SHP77 treated with DMSO at 0.1 percent for 48 hours (cell line): ENCODE data around the gene SARDH.
"Not testable (repeated sequence)": the region's sequence is repeated elsewhere in the genome, so short reads cannot be mapped to it uniquely, and the experiment has no call there.

ENCODE experiments used
- DNase-seq: peaks from one replicate; lab custom pipeline; 2025; lab: John Stamatoyannopoulos, UW

Gene SARDH

DNA sequence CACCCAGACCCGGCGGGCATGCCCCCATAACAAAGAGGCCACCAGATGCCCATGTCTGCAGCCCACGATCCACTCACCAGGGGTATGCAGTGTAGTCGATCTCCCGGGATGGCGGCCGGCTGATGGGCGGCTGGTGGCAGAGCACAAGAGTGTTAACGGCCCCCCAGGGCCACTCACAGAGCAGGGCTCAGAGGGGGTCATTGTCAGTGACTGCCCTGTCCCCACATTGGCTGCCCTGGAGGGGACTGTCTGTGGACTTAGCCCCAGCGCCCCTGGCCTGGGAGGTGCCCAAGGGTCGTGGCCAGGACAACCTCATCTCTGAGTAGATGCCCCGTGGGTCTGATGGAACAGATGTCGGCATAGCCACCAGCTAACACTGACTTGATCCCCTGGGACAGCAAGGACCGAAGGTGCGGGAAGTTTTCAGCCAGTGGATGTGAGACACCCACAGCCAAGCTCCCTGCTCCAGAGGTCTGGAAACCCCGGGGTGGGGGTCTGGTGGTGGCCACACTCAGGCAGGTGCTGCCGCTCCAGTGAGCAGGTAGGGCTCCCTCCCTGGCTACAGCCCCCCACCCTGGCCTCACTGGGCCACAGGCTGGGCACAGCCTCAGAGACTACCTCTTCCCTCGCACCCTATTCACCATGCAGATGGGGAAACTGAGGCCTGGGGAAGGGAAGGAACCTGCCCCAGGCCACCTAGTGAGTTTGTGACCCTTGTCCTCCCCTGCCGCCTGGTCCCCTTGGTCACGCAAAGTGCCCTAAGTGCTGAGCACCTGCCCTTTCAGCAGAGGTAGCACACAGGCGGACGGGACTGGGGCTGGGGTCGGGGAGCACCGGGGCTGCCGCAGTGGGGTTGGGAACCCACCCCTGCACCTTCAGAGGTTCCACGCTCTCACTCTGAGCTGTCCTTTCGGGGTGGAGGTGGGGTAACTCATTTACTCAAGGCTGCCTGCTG, 38.1 kb upstream of the SARDH start:
- no peak for DNase-seq

DNA sequence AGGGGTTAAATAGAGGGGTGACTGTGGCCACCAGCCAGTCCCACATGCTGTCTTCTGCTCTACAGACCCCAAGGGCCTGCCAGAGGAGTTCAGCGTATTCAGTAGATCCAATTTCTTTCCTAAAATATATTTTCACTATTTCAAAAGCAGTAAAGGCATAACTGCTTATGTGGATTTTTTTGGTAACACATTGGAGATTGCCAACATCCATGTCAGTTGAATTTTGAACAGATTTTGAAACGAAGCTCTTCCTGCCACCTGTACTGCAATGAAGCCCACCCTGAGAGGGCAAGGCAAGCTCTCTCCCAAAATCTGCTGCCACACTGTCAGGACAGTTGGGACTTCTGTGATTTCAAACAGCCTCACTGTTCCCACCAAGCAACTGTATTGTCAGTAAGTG, 37.1 kb upstream of the SARDH start:
- no peak for DNase-seq

DNA sequence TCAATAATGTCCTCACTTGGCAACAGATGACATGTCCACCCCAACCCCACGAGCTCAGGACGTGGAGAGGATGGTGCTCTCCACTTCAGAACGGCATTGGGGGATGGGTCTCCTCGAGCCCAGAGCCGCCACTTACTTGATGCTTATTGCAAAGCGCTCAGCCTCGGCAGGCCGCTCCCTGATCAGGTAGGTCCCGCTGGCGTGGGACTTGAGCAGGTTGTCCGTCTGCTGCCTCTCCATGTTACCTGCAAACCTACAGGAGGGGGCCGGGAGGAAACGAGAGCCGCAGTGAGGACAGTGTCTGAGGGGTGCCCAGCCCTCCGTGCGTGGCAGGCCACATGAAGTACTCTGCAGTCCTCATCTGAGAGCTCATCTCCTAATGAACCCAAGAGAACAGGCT, 36.6 kb upstream of the SARDH start:
- no peak for DNase-seq

DNA sequence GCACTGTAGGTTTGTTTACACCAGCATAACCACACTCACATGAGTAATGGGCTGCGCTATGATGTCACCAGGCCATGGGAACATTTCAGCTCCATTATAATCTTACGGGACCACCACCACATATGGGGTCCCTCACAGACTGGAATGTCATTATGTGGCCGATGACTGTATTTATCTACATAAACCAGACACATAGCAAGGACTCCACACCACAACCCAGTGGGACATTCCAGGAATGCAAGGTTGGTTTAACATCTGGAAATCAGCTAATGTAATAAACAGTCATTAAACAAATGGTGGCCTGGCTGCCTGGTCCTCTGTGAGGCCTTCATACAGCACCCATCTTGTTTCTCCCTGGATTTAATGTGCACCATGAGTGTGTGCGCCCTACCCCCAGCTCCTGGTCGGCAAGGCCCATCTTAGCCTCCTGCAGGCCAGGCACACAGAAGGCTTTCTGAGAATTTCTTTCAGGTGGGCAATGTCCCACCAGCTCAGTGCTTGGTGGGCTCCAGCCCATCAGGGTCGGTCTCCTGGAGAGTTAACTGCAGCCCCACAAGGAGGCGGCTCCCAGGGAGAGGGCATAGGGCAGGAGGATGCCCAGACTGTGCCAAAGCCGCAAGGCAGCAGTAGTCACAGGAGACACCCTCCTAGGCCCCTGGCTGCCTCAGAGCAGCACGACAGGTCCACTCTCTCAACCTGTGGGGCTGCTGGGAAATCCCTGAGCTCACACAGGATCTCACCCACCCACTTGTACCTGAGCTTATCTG, 35.9 kb upstream of the SARDH start:
- no peak for DNase-seq

DNA sequence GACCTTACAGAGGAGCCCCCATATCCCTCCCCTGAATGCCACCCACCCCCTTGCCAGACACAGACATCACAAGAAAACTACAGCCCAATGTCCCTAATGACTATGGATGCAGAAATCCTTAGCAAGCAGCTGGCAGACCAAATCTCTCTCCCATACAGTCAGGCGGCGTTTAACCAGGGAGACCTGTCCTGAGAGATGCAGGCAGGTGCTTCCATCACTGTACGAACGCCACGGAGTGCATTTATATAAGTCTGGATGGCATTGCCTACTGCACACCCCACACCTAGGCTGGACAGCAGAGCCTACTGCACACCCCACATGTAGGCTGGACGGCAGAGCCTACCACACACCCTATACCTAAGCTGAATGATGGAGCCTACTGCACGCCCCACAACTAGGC, 34.4 kb upstream of the SARDH start:
- no peak for DNase-seq

DNA sequence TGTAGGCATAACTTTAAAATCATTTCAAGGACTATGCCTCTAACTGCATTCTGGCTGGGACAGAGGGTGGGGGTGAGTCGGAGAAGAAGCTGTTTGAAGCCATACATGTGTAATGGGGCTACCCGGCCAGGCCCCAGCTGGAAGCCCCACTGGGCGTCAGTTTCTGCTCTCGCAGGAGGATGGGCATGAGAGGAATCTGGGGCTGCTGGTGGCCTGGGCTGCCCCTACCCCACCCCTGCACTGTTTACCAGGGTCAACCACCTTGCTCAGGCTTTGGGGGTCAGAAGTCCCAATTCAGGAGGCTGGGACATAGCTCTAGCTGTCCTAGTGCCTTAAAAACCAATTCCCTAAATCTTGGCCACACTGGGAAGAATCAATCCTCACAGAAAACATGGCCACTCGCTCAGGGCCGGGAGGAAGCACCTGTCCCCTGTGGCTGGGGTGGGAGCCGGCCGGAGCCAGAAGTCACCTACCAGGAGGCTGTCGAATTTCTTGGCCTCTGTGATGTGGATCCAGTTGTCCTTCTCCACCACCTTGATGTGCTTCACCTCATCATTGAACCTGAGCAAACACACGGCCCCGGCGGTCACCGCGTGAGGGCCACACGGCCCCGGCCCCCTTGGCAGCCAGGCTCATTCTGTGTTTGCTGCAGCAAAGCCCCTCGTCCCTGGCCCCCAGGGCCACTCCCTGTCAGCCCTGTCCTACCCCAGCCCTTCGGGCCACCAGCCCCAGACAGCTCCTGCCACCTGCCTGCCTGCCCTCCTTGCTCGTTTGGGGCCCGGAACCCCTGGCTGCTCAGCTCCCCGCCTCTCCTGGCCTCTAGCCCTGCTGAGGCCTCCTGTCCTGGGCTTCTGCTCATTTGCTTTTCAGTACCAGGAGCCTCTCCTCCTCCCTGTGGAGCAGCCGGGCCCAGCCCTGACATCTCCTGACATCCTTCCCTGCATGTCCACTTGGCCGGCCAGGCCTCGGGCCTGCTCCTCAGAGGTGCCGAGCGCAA, 33.6 kb upstream of the SARDH start:
- DNase-seq: no peak

DNA sequence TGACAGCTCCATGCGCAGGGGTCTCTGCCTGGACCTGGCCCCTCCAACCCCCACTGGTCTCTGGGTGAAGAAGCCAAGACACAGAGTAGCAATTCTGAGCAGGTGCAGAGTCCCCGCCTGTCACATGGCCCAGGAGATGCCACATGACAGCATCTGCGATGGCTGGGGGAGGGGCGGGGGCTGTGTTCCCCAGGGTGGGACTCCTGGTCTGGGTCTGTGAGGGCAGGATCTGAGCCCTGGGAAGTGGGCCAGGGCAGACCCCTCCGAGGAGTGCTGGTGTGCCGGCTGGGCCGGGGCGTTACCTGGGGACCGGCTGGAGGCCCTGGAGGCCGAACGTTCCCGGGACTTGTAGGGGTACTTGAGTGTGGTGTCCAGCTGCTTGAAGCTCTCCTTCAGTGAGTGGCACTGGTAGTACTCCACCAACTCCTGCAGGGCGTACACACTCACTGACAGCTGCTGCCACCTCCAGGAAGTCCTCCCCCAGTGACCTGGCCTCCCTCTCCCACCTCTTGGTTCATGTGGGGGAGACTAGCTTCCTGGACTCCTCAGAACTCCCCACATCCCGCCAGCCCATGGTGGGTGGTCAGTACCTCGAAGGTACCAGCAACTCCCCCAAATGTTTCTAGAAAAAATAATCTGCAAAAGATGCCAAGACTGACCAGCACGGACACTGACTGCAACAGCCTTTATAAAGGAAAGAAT, 32.1 kb upstream of the SARDH start:
- no peak for DNase-seq

DNA sequence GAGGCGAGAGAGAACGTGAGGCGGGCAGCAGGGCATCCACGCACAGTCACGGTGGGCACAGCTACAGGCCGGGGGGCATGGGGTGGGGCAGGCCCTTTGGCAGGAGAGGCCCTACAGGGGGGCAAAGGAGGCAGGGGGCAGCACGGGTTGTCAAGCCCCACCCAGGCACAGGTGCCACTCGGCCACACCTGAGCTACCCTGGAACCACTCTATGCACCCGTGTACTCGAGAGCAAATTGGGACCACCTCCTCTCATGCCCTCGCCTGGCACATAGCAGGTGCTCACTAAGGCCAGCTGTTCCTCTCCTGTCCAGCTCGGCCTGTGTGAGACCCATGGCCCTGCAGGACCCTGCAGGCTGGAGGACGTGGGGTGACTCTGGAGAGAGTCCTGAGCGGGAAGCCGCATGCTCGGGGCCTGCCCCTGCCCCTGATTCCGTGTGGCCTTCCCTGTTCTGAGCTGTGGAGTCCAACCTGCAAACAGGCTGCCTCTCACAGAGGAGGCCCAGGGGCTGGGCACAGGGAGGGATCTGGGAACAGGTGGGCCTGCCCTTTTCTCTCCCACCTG, 31.4 kb upstream of the SARDH start:
- DNase-seq: no peak

DNA sequence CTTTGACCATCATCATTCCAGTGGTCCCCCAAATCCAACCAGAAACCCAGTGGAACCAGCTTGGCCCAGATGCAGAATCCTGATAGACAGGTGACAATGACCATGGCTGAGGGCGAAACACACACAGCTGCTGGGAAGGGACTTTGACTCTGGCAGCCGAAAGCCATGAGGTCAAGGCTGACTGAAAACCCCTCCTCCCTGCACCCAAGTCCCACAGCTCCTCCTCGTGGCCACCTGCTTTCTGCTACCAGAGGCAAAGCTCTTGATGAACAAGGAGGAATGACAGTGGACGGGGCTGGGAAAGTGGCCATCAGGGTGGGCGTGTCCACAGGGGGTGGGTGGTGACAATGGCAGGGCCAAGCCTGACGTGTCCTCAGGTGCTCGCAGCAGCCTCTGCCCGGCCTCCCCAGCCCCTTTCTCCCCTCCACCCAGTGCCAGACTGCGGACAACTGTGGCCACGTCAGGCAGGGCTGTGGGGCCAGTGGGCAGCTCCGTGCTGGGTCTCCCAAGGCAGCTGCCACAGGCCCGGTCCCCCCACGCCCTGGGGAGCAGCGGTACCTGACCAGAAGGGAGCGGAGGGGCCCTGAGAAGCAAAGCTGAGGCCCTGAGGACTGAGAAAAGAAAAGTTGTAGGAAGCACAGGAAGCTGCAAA, 30.8 kb upstream of the SARDH start:
- DNase-seq: no peak

DNA sequence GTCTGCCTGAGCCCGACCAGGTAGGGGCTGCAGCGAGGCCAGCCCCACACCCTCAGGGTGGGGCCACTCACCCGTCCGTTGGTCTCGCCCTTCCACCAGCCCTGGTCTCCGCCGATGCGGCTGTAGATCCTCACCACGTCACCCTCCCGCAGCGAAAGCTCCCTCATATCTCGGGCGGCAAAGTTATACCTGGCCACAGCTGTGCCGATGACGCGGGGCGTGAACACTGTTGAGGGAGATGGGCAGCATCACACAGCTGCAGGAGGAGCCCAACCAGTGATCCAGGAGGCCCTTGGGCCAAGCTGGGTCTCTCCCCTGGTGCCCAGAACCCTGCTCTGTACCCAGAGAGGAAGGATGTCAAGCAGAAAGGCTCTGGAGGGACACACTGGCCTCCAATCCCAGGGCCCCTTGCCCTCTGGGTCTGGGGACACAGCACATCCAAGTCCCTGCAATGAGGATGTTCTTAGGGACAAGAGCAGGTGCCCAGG, 30.3 kb upstream of the SARDH start:
- no peak for DNase-seq

DNA sequence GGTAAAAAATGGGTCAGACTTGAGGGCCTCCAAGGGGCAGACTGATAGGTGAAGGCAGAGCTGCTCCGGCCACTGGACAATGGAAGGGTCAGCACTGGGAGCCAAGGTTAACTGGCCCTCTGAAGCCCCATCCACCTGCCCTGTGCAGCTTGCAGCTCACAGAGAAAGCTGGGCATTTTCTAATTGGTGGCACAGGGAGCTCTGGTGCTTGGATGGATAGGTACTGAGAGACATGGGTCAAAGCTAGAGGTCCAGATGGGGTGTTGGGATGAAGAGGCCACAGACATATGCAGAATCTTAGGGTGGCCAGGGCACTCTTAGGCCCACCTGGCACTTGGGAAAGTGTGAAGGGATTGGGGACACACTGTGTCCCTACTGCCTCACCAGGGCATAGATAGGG, 29.5 kb upstream of the SARDH start:
- DNase-seq: no peak

DNA sequence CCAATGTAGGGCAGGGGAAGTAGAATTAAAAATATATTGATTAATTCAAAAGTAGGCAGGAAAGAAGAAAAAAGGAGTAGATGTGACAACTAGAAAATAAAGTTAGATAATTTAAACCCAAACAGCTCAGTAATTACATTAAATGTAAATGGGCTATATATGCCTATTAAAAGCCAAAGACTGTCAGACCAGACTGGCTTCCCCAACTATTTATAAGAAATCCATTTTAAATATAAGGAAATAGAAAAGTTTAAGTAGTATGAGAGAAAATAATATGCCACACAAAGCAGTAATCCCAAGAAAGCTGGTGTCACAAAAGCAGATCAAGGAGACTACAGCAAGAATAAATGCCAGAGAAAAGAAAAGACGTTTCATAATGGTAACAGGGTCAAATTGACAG, 28.9 kb upstream of the SARDH start:
- no peak for DNase-seq

DNA sequence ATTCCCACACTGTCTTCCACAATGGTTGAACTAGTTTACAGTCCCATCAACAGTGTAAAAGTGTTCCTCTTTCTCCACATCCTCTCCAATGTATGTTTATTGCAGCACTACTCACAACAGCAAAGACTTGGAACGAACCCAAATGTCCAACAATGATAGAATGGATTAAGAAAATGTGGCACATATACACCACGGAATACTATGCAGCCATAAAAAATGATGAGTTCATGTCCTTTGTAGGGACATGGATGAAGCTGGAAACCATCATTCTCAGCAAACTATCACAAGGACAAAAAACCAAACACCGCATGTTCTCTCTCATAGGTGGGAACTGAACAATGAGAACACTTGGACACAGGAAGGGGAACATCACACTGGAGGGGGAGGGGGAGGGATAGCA, 28.1 kb upstream of the SARDH start:
- DNase-seq: not testable (repeated sequence)

DNA sequence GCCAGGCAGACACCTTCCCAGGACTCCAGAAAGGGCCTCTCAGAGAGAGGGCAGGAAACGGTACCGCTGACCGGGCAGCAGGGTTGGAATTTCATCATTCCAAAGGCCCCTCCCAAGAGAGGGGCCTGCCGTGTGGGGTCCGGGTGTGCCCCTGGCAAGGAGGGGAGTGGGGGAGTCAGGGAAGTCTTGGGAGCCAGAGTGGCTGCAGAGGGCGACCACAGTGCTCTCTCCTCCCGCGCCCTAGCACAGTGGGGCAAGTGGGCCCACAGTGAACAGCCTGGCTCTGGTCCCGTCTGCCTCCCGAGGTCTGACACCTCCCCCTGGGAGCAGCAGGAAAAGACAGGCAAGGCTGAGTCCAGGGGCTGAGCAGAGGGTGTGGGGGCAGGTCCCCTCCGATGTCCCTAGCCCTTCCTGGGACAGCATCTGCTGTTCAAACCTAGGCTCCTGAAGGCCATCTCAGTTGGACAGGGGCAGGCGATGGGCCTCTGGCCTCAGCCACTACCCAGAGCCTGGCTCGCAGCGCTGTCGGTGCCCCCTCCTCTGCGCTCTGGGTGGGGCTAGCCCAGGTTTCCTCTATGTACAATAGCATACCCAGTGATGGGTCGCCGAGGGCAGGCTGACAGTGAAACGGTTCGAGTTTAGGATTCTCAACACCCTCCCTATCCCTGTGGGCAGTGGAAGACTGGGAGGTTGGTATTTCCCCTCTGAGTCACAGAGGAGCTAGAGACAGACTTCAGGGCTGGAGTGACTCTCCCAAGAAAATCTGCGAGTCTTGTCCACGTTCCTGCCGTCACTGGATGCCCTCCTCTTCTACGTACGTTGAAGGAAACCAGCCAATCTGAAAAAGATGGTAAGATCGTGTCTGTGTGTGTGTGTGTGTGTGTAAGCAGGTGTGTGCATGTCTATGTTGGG, 25.4 kb upstream of the SARDH start:
- no peak for DNase-seq

DNA sequence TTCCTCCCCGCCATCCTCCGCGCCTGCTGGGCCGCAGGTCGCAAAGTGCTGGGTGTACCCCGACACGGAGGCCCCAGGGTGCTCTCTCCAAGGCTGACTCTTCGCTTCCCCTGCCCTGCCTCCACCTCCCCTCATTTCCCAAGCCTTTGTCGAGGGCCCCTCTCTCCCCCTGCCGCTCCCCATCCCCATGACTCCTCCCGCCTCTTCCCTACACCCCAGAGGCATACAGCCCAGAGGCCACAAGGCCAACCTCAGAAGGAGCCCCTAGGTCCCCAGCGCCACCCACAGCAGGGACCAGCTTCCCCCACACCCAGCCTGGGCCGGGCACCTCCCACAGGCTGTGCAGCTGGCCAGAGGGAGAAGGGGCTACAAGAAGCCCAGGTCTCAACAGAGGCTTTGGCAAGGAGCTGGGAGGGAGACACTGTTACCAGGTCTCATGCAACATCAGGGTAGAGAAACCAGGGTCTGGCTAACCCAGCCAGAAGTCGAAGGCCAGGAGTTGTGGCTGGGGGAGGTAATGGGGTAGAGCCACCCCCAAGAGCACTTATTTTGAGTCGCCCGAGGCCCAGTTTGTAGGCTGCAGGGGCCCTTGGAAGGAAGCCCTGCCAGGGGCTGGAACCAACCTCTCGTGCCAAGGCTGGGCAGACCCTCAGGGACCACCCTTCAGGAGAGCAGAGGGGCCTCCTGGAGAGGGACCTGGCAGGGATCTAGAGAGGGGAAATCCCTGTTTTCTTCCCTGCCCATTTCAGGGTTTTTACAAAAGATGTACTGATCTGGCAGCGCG, 24.5 kb upstream of the SARDH start:
- DNase-seq: no peak

DNA sequence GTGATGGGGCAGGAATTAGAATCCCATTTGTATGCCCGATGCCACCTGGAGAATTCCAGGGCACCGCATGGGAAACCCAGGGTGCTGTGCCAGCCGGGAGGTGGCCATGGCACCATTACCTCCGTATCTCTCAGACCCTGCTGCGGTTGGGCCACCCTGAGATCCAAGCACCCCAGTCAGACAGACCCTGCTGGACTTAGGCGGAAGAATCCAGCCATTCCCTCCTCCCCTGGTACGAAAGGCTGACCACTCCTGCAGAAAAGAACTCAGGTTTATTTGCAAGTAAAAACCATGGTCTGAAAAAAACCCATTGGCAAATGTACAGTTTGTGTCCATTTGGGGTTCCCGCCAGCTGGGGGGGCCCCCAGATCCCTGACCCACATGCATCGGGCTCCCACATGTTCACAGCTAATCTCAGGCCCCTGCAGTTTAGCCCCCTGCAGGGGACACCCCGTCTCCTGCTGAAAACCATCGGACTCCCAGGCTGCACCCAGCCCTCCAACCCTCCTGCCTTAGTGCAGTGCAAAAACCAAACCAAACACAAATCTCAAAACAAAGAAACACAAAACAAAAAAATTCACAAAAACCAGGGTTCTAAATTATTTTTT, 23.6 kb upstream of the SARDH start:
- DNase-seq: no peak

DNA sequence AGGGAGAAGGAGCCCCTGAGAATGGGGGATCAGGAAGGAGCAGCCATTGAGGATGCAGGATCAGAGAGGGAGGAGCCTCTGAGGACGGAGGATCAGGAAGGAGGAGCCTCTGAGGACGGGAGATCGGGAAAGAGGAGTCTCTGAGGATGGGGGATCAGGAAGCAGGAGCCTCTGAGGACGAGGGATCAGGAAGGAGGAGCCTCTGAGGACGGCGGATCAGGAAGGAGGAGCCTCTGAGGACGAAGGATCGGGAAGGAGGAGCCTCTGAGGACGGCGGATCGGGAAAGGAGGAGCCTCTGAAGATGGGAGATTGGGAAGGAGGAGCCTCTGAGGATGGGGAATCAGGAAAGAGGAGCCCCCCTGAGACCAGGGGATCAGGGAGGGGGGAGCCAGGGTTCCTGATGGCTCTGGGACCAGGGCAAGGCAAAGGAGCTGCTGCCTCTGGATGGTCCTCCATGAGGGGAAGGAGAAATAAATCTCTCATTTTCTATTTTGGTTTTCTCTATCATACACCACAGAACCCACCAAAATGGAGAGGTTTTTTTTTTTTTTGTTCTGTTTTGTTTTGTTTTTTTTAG, 22.6 kb upstream of the SARDH start:
- no peak for DNase-seq

DNA sequence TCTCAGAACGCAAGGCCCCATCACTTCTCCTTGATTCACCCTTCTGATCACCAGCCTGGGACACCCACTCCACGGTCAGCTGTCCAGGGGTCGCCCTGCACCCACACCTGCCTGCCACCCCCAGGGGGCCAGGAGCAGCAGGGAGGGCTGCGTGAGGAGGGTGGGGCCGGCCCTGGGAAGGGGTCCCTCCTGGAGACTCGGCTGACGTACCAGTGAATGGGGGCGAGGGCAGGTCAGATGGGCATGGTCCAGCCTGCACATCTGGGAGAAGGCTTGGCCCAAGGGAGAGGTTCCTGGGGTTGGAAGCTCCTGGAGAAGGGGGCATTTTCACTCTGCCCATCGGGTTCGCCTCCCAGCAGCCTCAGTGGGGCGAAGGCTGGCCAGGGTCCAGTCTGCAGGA, 21.8 kb upstream of the SARDH start:
- DNase-seq: no peak
